ENCODE results near the gene FBLN5.

FBLN5 gene, protein sequence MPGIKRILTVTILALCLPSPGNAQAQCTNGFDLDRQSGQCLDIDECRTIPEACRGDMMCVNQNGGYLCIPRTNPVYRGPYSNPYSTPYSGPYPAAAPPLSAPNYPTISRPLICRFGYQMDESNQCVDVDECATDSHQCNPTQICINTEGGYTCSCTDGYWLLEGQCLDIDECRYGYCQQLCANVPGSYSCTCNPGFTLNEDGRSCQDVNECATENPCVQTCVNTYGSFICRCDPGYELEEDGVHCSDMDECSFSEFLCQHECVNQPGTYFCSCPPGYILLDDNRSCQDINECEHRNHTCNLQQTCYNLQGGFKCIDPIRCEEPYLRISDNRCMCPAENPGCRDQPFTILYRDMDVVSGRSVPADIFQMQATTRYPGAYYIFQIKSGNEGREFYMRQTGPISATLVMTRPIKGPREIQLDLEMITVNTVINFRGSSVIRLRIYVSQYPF

DNA sequence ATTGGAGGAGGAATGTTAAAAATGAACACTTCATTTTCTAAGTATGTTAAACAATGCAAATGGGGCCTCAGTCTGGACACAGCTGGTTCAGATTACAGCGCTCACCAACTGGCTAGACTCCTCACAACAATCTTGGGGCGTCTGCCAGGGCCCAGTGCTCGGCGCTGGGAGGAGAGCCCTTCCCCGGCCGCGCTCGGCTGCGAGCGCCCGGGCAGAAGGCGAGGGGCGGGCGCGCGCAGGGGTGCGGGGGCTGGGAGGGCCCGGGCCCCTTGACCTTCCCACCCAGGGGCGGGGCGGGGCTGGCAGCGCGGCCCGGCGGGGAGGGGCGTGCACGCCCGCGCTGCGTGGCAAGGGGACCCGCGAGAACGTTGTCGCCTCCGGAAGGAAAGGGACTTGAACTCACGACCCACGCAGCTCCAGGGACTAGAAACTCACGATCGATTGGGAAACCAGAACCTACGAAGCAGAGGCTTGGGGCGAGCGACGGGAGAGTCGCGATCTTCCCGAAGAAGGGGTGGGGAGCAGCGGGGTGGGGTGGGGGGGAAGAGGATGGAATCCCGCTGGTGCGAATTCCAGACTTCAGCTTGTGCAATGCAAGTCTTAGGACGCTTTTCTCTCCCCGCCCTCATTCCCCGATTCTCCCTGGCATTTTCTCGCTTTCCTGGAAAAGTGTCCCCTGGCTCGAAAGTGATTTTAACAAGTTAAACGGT, at the start of gene FBLN5:
TSS of gene FBLN5 (minus strand) at position 220 of the 710 bp plus-strand sequence. CDS start 465 bp downstream, outside the sequence.
- no peak for DNase-seq

DNA sequence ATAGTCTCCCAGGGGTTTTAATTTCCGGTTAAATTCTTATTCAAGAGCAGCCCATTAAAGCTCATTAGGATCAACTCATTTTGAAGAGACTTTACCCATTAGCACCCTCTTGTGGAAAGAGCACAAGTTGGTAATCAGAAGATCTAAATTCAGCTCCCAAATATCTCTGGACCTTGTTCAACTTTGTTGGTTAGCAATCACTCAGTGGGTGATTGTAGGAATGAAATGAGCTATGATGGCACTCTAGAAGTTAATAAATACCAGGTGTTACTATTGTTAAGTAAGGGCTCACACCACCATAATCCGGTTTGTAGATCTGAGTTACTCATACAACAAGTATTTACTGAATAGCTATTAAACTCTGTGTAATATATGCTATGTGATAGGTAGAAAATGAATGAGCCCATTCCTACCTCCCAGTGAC, 49.5 kb upstream of the FBLN5 start:
- peak; percentile 59 for DNase-seq

- no peak for DNase-seq
Measured at GRCh38 chr14:91987192-91987591, 39.7 kb upstream of the FBLN5 start.

- DNase-seq = no peak
Measured at GRCh38 chr14:91985521-91986255, 38.2 kb upstream of the FBLN5 start.

GRCh38 chr14:91985008-91985407, 37.5 kb upstream of the FBLN5 start:
- DNase-seq = no peak

- DNase-seq = no peak
Measured at GRCh38 chr14:91983588-91983987, 36.1 kb upstream of the FBLN5 start.

- DNase-seq = no peak
Measured at GRCh38 chr14:91980157-91980556, 32.7 kb upstream of the FBLN5 start.

DNA sequence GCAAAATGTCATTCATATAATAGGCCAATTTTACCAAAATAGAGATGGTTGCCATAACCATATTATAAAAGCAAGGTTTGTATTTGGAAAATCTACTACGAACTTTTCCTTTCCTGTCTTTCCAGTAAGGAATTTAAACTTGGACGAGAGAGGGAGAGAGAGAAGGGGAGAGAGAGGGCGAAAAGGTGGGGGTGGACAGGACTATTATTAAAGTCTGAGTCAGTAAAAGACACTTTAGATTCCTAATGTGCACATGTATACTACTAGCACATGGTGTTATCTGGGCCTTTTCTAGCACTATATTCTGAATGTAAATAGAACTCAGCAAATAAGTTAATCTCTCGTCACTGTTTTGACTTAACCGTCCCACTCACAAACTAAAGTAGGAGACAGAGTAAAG, 30.4 kb upstream of the FBLN5 start:
- DNase-seq = no peak

- no peak for DNase-seq
Measured at GRCh38 chr14:91975763-91976162, 28.3 kb upstream of the FBLN5 start.

- DNase-seq = no peak
Measured at GRCh38 chr14:91971188-91971778, 23.8 kb upstream of the FBLN5 start.

- no peak for DNase-seq
Measured at GRCh38 chr14:91968280-91968679, 20.8 kb upstream of the FBLN5 start.

GRCh38 chr14:91964724-91965123, 17.2 kb upstream of the FBLN5 start:
- DNase-seq = no peak

DNA sequence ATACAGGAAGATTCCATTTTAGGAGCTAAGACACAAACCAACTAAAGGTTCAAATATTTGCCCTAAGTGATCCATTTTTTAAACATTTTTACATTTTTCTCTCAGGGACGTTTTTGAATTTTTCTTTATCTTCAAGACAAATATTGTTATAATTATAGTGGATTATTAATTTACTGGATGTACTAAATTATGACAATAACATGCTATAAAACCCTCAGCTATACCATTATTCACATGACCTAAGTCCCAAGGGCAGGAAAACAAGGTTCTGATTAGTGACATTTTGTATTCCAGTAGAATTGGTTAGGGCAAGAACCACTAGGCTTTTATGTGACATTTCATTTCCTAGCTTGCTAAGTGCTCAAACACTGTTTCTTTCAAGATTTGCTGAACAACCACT, 16.5 kb upstream of the FBLN5 start:
- no peak for DNase-seq

- DNase-seq = no peak
Measured at GRCh38 chr14:91963465-91963864, 16.0 kb upstream of the FBLN5 start.

GRCh38 chr14:91961297-91962220, 14.1 kb upstream of the FBLN5 start:
- DNase-seq = no peak

- no peak for DNase-seq
Measured at GRCh38 chr14:91957876-91958313, 10.4 kb upstream of the FBLN5 start.

GRCh38 chr14:91956616-91957015, 9.1 kb upstream of the FBLN5 start:
- DNase-seq = no peak

- no peak for DNase-seq
Measured at GRCh38 chr14:91955168-91955567, 7.7 kb upstream of the FBLN5 start.

DNA sequence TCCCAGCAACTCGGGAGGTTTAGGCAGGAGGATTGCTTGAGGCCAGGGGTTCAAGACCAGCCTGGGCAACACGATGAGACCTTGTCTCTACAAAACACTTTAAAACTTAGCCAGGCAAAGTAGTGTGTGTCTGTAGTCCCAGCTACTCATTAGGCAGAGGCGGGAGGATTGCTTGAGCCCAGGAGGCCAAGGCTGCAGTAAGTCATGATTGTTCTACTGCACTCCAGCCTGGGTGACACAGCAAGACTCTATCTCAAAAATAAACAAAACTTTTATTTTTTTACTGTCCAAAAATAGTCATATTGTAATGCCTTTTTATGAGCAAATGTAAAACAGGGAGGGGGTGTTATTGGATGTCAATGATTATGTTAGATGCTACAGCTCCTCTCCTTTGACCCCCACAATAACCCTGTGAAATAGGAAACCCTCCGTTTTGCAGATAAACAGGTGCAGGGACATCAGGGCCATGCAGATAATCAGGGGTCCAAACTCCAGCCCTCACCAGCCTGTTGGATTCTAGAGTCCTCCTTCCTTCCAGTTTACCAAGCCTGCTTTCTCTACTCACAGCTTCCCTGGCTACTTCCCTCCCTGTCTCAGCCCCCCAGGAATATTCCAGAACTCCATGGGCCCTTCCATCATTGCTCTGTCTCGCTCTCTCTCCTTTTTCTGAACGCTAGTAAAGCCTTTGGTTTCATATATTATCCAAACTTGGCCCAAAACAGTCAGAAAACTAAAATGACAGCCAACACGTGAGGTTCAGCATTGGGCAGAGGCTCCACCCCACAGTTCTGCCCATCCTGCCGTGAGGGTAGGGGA, 5.9 kb upstream of the FBLN5 start:
- no peak for DNase-seq

DNA sequence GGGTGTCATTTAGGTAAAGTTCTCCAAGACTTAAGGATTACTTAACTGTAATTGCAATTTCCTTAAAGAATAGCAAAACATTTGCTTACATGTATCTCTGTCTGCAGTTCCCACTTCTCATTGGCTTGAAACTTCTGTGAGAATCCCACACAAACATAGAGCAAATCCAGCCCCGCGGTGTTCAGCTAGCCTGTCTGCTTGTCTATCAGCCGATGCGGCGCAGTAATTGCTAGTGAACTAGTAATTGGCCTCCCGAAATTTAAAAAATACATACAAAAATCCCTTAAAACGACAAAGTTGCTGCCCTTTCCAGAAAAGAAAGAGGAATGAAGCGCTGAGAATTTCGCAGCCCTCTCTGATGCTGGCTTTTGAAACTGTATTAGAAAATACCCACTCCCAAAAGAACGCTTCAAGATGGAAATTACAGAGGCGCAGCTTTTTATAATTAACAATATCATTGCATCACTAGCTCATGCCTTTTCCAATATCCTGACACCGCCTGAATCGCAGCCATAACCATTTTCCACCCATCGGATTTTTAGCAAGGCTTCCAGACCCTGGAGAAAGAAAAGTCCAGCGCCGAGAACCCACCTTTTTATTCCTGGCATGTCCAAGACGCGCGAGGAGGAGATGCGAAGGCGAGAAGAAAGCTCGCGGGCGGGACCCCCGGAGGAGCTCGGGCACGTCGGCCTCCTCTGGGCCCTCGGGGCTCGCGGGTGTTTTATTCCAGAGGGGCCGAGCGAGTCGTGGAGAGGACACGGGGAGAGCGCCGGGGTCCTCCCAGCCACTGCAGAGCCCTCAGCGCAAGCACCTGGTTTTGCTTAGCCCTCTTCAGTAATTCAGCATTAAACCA, 646 bp downstream of the FBLN5 start:
- DNase-seq = no peak
